GM10266 (cell line): ENCODE data around the gene PSD4.

Source experiments
- DNase-seq: peaks from one replicate; pipeline ENCODE4 v3.0.0; 2012; ENCODE audit errors: extremely low spot score
- CTCF ChIP-seq: IDR thresholded peaks from 2 replicates; pipeline ENCODE4 v1.5.1; 2012; ENCODE audit warnings: mild to moderate bottlenecking, low read depth; ENCODE audit not compliant: control insufficient read depth, insufficient read depth; ENCODE audit errors: missing control alignments

The PSD4 gene

GRCh38 chr2:113196839-113197238 lies 23.1 kb downstream of the PSD4 start:
- no peak for DNase-seq
- no peak for TF ChIP-seq CTCF

- TF ChIP-seq CTCF = no peak
- no peak for DNase-seq
Measured at GRCh38 chr2:113197347-113198047, 23.7 kb downstream of the PSD4 start.

- no peak for DNase-seq
Measured at GRCh38 chr2:113198048-113198789, 24.4 kb downstream of the PSD4 start.

GRCh38 chr2:113198790-113199612 lies 25.2 kb downstream of the PSD4 start:
- TF ChIP-seq CTCF = peak; percentile 79
- DNase-seq = peak; percentile 91

More at GRCh38 chr2:113198048-113198789, 24.4 kb downstream of the PSD4 start:
- TF ChIP-seq CTCF = no peak

- no peak for TF ChIP-seq CTCF
- DNase-seq = no peak
Measured at GRCh38 chr2:113200236-113200635, 26.5 kb downstream of the PSD4 start.

GRCh38 chr2:113200736-113201490 lies 27.1 kb downstream of the PSD4 start:
- no peak for DNase-seq
- no peak for TF ChIP-seq CTCF
